Measurements from ENCODE around the gene INTS11. TPM values are rescaled to one million over a fixed set of nuclear protein-coding genes. Genes with fewer than 3 reads are reported as not detected.

Gene INTS11
- total and polyA plus RNA-seq, 2 of the 8 experiments (the other 6 are each of a cell fraction or from before 2014, with no cell fraction given), result 113 to 243 TPM

DNA sequence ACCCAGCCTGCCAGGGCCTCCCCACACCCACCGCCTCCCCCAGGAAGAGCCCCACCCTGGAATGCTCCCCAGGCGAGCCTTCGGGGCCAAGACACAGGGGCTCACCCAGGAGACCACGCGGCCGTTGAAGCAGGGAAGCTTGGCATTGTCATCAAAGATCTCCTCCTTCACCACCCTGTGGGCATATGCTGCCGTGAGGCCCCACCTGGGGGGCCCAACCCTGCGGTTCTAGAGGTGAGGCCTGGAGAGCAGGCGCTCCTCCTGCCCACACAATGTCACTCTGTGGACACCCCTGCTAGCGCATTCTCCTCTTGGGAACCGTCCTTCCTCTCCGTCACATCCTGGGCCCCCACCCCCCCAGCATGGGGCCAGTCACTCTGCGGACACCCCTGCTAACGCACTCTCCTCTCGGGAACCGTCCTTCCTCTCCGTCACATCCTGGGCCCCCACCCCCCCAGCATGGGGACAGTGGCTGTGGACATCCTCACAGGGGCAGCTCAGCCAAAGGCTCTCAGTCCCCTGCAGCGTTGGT is 18.2 kb upstream of the INTS11 start:
- Histone ChIP-seq H2AK5ac (ENCODE audit: low read depth, low read length) (no peak overlapping the region), H2BK15ac (ENCODE audit: low read length) (no peak overlapping the region), H4K20me1 (replicated peaks in 1 of 2; ENCODE audit: control insufficient read depth in 1 of 2, insufficient read depth in 2 of 2, low read length in 2 of 2) (peaks cover 20 to 46% of the 10 kb centered on the region in 2 experiments), H3K4ac (replicated peaks; ENCODE audit: insufficient read length, low read depth, low read length) (no peak overlapping the region), H3K14ac (ENCODE audit: insufficient read length) (no peak overlapping the region), H2BK120ac (replicated peaks; ENCODE audit: low read depth, low read length) (no peak overlapping the region), H4K5ac (ENCODE audit: insufficient read length, low read depth, low read length) (no peak overlapping the region), H3K9ac (replicated peaks in 1 of 4; ENCODE audit: extremely low read depth in 1 of 4, low read depth in 3 of 4, low read length in 3 of 4) (no peak overlapping the region), H3K18ac (ENCODE audit: extremely low read depth, low read length) (no peak overlapping the region), H3K4me3 (ENCODE audit: extremely low read depth in 1 of 4, insufficient read depth in 2 of 4, low read depth in 3 of 4, low read length in 4 of 4) (no peak overlapping the region), H2BK5ac (ENCODE audit: low read depth, low read length) (no peak overlapping the region), H2BK12ac (ENCODE audit: low read depth, low read length) (no peak overlapping the region), H4K8ac (ENCODE audit: extremely low read depth, insufficient read depth, low read length) (no peak overlapping the region), H3K4me2 (ENCODE audit: insufficient read depth in 1 of 2, low read depth in 2 of 2, low read length in 2 of 2) (no peak overlapping the region), H3K27ac (ENCODE audit: low read depth, low read length) (no peak overlapping the region), H3K23ac (ENCODE audit: insufficient read length) (no peak overlapping the region), H2AFZ (ENCODE audit: low read length) (no peak overlapping the region), H4K91ac (replicated peaks; ENCODE audit: insufficient read length, low read length) (no peak overlapping the region), H3K23me2 (ENCODE audit: low read depth, low read length) (peaks cover 1% of the 10 kb centered on the region; the same call in 1 of the 2 replicates), H3K36me3 (ENCODE audit: control insufficient read depth in 2 of 4, insufficient read depth in 4 of 4, low read length in 3 of 4) (peaks cover 2 to 35% (median 15%) of the 10 kb centered on the region in 4 experiments; a peak in 7 of 8 replicates), H3K79me2 (ENCODE audit: control insufficient read depth in 1 of 2, insufficient read depth in 2 of 2, low read length in 2 of 2) (peaks cover 0 to 23% of the 10 kb centered on the region in 2 experiments; a peak in 3 of 4 replicates), H3K56ac (replicated peaks; ENCODE audit: insufficient read length, low read depth, low read length) (no peak overlapping the region), H3K27me3 (replicated peaks in 1 of 4; ENCODE audit: control insufficient read depth in 3 of 4, extremely low read depth in 1 of 4, insufficient read depth in 3 of 4, low read length in 3 of 4) (no peaks in the 10 kb centered on the region; a peak in 1 of 7 replicates), H2BK20ac (ENCODE audit: low read length) (no peak overlapping the region), H3K79me1 (ENCODE audit: low read depth, low read length) (peaks cover 27% of the 10 kb centered on the region), H3K9me3 (ENCODE audit: insufficient read depth in 2 of 2, low read depth in 1 of 2, low read length in 1 of 2) (peaks cover 0 to 5% of the 10 kb centered on the region in 2 experiments; a peak in 1 of 4 replicates), H3K4me1 (replicated peaks in 1 of 4; ENCODE audit: control insufficient read depth in 3 of 4, insufficient read depth in 4 of 4, low read length in 3 of 4) (peaks cover 0 to 7% (median 4%) of the 10 kb centered on the region in 4 experiments; a peak in 3 of 7 replicates)
- DNase-seq (ENCODE audit: low read depth in 1 of 2, low spot score in 2 of 2) (no peak), FAIRE-seq (no peak)
- WGBS, 2 experiments (ENCODE audit: extremely low coverage in 1 of 2, insufficient coverage in 1 of 2, insufficient read length in 1 of 2, insufficient replicate concordance in 2 of 2, low coverage in 1 of 2, low lambda C conversion rate in 2 of 2, missing lambda C conversion rate in 1 of 2), result 94% methylated on average over 8 of the region's 18 CpGs; no CpG with 5 or more reads in 1 of the 2 experiments
- POLR2A ChIA-PET (ENCODE audit: partially characterized antibody), result interaction anchor here (1.0 to 1.3 kb wide), 5 partner anchors 11 to 57 kb away, joined by 3 to 7 read pairs (median 4); partner anchors contain the start of gene CCNL2
- CTCF ChIA-PET (ENCODE audit: partially characterized antibody), result interaction anchor here (0.6 to 4.4 kb wide), 10 partner anchors 9 to 232 kb away, joined by 3 to 34 read pairs (median 4); partner anchors contain the start of gene AURKAIP1
- TF ChIP-seq BCL11A (IDR thresholded peaks at IDR 0.05; ENCODE audit: low read depth in 2 of 2, low read length in 2 of 2), result no peak
- no peak for TF ChIP-seq JUND (IDR thresholded peaks at IDR 0.05; ENCODE audit: low read length)
- TF ChIP-seq EZH2 (IDR thresholded peaks at IDR 0.05; ENCODE audit: low read depth, low read length, severe bottlenecking), result no peak
- no peak for TF ChIP-seq ZNF274 (IDR thresholded peaks at IDR 0.05; ENCODE audit: borderline replicate concordance, extremely low read depth, low read length)
- TF ChIP-seq SIN3A (conservative IDR thresholded peaks at IDR 0.05 in 1 of 2, IDR thresholded peaks at IDR 0.05 in 1 of 2; ENCODE audit: low read depth in 1 of 2, low read length in 2 of 2), result no peak
- no peak for TF ChIP-seq POU5F1 (IDR thresholded peaks at IDR 0.05; ENCODE audit: low read depth, low read length)
- no peak for TF ChIP-seq CEBPB (IDR thresholded peaks at IDR 0.05; ENCODE audit: low read depth, low read length)
- no peak for TF ChIP-seq FOSL1 (IDR thresholded peaks at IDR 0.05; ENCODE audit: insufficient read depth, low read depth, low read length)
- TF ChIP-seq, protein P1, sequence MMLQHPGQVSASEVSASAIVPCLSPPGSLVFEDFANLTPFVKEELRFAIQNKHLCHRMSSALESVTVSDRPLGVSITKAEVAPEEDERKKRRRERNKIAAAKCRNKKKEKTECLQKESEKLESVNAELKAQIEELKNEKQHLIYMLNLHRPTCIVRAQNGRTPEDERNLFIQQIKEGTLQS (IDR thresholded peaks at IDR 0.05; ENCODE audit: insufficient read depth, low read depth, low read length), result no peak
- TF ChIP-seq, protein P2, sequence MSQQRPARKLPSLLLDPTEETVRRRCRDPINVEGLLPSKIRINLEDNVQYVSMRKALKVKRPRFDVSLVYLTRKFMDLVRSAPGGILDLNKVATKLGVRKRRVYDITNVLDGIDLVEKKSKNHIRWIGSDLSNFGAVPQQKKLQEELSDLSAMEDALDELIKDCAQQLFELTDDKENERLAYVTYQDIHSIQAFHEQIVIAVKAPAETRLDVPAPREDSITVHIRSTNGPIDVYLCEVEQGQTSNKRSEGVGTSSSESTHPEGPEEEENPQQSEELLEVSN (IDR thresholded peaks at IDR 0.05), result no peak
- no peak for TF ChIP-seq KDM1A (IDR thresholded peaks at IDR 0.05; ENCODE audit: borderline replicate concordance, low read length)

All from H1 (cell line).